ENCODE data around the gene ALOXE3. TPM values are rescaled to one million over a fixed set of nuclear protein-coding genes. Genes with fewer than 3 reads are reported as not detected.

The ALOXE3 gene
- polyA plus RNA-seq, 1 experiment: 0.04 TPM

DNA sequence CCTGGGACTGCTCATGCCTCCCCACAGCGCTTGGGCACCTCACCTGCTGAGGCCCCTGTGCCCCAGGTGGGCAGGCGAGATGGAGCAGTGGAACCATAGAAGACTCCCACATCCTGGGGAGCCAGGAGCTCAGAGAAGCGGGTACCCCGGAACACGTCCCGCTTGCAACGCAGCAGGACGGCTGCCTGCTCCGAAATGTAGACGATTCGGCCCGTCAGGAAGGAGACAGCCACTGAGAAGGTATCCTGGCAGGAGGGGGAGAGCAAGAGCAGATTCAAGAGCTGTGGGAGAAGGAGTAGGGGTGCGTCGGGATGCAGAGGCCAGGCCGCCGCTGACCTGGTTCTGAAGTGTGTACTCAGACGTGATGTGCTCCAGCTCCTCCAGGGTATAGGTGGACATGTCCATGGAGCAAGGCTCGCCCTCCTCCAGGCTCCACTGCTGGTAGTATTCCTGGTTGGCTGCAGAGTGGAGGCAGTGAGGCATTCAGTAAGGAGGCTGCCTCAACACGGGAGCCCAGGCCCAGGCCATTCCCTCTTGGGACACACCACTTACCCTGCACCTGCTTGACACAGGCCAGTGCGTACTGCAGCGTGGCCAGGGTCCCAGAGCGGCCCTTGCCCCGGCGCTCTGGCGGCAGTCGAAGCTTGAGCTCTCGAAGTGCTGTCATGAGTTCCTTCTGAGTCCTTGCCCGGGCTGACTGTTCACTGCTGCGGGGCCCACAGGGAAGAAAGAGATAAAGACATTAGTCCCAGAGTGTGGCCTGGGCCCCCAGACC, 31.3 kb upstream of the ALOXE3 start:
- no peak for DNase-seq (ENCODE audit: low read depth, low spot score)
- ChIA-PET CTCF (interaction anchor here (1.5 kb wide), 1 partner anchor 11 kb away, joined by 4 read pairs; no protein-coding TSS in a partner anchor), POLR2A (interaction anchor here (2.4 kb wide), 1 partner anchor 9 kb away, joined by 18 read pairs; no protein-coding TSS in a partner anchor)
- Histone ChIP-seq H3K4me3 (ENCODE audit: low read depth, low read length) (no peak overlapping the region), H3K9me3 (ENCODE audit: control insufficient read depth, insufficient read depth, low read length) (no peaks in the 10 kb centered on the region; the same call in 1 of the 2 replicates), H3K27me3 (ENCODE audit: control insufficient read depth, insufficient read depth, low read length) (no peaks in the 10 kb centered on the region), H3K27ac (ENCODE audit: low read depth, low read length) (no peak overlapping the region)
- TF ChIP-seq, protein P1, sequence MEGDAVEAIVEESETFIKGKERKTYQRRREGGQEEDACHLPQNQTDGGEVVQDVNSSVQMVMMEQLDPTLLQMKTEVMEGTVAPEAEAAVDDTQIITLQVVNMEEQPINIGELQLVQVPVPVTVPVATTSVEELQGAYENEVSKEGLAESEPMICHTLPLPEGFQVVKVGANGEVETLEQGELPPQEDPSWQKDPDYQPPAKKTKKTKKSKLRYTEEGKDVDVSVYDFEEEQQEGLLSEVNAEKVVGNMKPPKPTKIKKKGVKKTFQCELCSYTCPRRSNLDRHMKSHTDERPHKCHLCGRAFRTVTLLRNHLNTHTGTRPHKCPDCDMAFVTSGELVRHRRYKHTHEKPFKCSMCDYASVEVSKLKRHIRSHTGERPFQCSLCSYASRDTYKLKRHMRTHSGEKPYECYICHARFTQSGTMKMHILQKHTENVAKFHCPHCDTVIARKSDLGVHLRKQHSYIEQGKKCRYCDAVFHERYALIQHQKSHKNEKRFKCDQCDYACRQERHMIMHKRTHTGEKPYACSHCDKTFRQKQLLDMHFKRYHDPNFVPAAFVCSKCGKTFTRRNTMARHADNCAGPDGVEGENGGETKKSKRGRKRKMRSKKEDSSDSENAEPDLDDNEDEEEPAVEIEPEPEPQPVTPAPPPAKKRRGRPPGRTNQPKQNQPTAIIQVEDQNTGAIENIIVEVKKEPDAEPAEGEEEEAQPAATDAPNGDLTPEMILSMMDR (IDR thresholded peaks at IDR 0.05; ENCODE audit: low read depth, low read length): no peak

DNA sequence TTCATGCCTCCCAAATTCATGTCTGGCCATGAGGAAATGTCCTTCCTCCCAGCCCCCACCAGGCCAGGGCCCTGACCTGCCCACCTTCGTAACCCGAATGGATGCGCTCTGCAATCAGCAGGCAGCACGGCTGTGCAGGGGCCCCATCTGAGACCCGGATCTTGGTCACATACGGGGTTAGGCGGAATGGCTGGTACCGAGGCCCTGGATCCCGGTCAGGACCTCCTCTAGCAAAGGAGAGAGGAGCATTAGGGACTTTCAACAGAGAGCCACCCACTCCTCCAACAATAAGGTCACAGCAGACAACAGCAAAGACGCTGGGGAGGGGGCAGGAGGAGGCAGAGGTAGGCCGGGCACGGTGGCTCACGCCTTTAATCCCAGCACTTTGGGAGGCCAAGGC, 30.2 kb upstream of the ALOXE3 start:
- H3K4me3 ChIP-seq (ENCODE audit: low read depth, low read length): no peak overlapping the region
- DNase-seq (ENCODE audit: low read depth, low spot score): no peak
- POLR2A ChIA-PET: no interaction called here
- no peaks in the 10 kb centered on the region; the same call in 1 of the 2 replicates for H3K9me3 ChIP-seq (ENCODE audit: control insufficient read depth, insufficient read depth, low read length)
- H3K27me3 ChIP-seq (ENCODE audit: control insufficient read depth, insufficient read depth, low read length): no peaks in the 10 kb centered on the region
- no peak overlapping the region for H3K27ac ChIP-seq (ENCODE audit: low read depth, low read length)
- CTCF ChIA-PET: no interaction called here
- TF ChIP-seq, protein P1 (IDR thresholded peaks at IDR 0.05; ENCODE audit: low read depth, low read length): no peak

DNA sequence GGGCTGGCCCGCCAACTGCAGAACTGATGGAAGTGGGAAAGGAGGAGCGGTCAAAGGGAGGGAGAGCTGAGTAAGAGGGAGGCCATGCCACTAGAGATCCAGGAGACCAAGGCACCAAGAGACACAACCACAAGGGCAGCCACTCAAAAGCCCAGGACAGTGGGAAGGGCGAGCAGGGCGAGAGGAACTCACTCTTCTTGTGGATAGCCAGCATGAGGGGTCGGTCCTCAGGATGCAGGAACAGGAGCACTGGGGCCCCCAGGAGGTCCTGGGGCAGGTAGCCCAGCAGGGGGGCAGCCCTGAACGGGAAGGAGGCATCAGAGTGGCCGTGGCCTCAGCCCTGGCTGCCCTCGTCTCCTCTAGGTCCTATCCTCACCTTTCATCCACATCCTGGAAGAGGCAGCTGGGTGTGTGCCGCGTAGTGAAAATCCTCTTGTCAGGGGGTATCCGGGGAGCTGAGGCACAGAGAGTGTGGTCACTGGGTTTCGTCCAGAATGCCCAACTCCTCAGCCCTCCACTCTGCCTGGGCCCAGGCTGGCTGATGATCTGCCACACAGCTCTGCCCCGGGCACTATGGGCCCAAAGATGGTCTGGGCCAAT, 29.6 kb upstream of the ALOXE3 start:
- POLR2A ChIA-PET: no interaction called here
- Histone ChIP-seq H3K27ac (ENCODE audit: low read depth, low read length) (peak overlapping the region; percentile 21), H3K27me3 (ENCODE audit: control insufficient read depth, insufficient read depth, low read length) (no peaks in the 10 kb centered on the region), H3K9me3 (ENCODE audit: control insufficient read depth, insufficient read depth, low read length) (no peaks in the 10 kb centered on the region; the same call in 1 of the 2 replicates), H3K4me3 (ENCODE audit: low read depth, low read length) (no peak overlapping the region)
- TF ChIP-seq, protein P1 (IDR thresholded peaks at IDR 0.05; ENCODE audit: low read depth, low read length): no peak
- CTCF ChIA-PET: interaction anchor here (1.1 kb wide), 1 partner anchor 9 kb away, joined by 4 read pairs; no protein-coding TSS in a partner anchor
- DNase-seq (ENCODE audit: low read depth, low spot score): no peak

DNA sequence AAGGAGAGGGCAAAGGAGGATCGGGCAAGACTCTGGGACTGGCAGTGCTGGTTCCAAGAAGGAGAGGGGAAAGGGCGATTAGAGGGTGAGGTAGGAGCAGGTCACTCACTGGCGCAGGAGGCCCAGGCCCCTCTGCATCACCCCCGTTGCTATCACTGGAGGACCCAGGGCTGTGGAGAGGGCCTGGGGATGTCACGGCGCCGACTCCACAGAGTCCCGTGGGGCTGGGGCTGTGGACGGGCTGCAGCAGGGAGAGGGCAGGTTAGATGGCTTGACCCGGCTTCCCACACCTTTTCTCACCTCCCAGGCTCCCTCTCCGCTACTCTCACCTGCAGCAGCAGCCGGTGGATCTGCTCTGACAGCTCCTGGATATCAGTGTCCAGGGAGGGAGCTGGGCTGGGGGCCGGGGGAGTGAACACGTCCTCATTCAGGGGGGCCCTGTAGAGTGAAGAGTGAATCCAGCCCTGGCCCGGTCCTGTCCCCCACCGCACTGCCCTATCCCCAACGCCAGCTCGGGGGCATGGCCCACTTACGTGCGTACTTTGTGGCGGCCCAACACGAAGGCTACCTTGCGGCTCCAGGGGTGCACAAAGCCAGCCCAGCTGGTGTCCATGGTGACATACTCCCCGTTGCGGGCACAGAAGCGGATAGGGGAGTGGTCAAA, 29.0 kb upstream of the ALOXE3 start:
- TF ChIP-seq, protein P1 (IDR thresholded peaks at IDR 0.05; ENCODE audit: low read depth, low read length): no peak
- DNase-seq (ENCODE audit: low read depth, low spot score): no peak
- ChIA-PET POLR2A (no interaction called here), CTCF (interaction anchor here (1.1 kb wide), 1 partner anchor 9 kb away, joined by 4 read pairs; no protein-coding TSS in a partner anchor)
- H3K9me3 ChIP-seq (ENCODE audit: control insufficient read depth, insufficient read depth, low read length): no peaks in the 10 kb centered on the region; the same call in 1 of the 2 replicates
- H3K27ac ChIP-seq (ENCODE audit: low read depth, low read length): peak overlapping the region; percentile 21
- H3K27me3 ChIP-seq (ENCODE audit: control insufficient read depth, insufficient read depth, low read length): no peaks in the 10 kb centered on the region
- H3K4me3 ChIP-seq (ENCODE audit: low read depth, low read length): no peak overlapping the region

All from AG04450 (cell line).